GM12878 (cell line): ENCODE results near the gene CYSTM1. TPM values are rescaled to one million over a fixed set of nuclear protein-coding genes. Genes with fewer than 3 reads are reported as not detected.

ENCODE experiments used
- ATAC-seq: fragments of 200-7000 bp; cut with Tn5 transposase; 3 replicates; pipeline ENCODE4 v1.9.1; 2020; ENCODE audit warnings: mild to moderate bottlenecking, moderate library complexity
- BruUV-seq: library from RNA; stranded (reverse); fragments of 400-500 nt; replicated peaks from 2 replicates; lab custom pipeline; 2021; lab: Mats Ljungman, UMichigan
- CTCF ChIA-PET: fragments of 300-600 bp; sonication (Branson Sonifier 250); formaldehyde crosslinking; extraction: SDS; loops from one replicate; lab custom pipeline; 2021; ENCODE audit warnings: inconsistent platforms; lab: Yijun Ruan, JAX
- POLR2A ChIA-PET: fragments of 350-600 bp; formaldehyde crosslinking; extraction: SDS; loops from one replicate; lab custom pipeline; 2021; ENCODE audit warnings: inconsistent platforms; lab: Charles Lee
- RAD21 ChIA-PET: fragments of 300-600 bp; sonication (Branson Sonifier 250); formaldehyde crosslinking; loops from one replicate; lab custom pipeline; 2023; ENCODE audit warnings: antibody characterized with exemption; ENCODE audit not compliant: unreplicated experiment; lab: Charles Lee
- SMC1A ChIA-PET: fragments of 300-600 bp; sonication (Branson Sonifier 250); formaldehyde crosslinking; loops from one replicate; lab custom pipeline; 2023; ENCODE audit not compliant: unreplicated experiment, uncharacterized antibody; lab: Charles Lee
- DNase-seq: peaks from one replicate; pipeline ENCODE4 v3.0.0-alpha.2; 2011; ENCODE audit warnings: low read depth, low spot score
- FAIRE-seq: peaks from 3 replicates; lab custom pipeline; 2011; peaks lifted over from hg19 to GRCh38; lab: Jason Lieb, UNC
- H2AFZ ChIP-seq: 2 replicates; pipeline ENCODE4 v1.6.0; 2011; ENCODE audit warnings: low read depth, low read length, control low read depth; ENCODE audit not compliant: control insufficient read depth
- H3K27ac ChIP-seq: 2 replicates; pipeline ENCODE4 v1.5.1; 2011; ENCODE audit warnings: control low read depth; ENCODE audit not compliant: control insufficient read depth, insufficient read depth
- H3K27me3 ChIP-seq, 2 experiments: replicated peaks in 1 of 2; 2 replicates each; pipeline versions ENCODE4 v1.6.0 to v1.6.1; 2011; ENCODE audit warnings: low read length in 1 of 2; ENCODE audit not compliant: control insufficient read depth in 2 of 2, insufficient read depth in 2 of 2
- H3K36me3 ChIP-seq, 2 experiments: 2 replicates each; pipeline ENCODE4 v1.5.1; 2011; ENCODE audit warnings: low read length in 1 of 2; ENCODE audit not compliant: control insufficient read depth in 2 of 2, insufficient read depth in 2 of 2
- H3K4me1 ChIP-seq: 2 replicates; pipeline ENCODE4 v1.6.1; 2011; ENCODE audit warnings: mild to moderate bottlenecking, low read length, moderate library complexity, mixed read lengths; ENCODE audit not compliant: control insufficient read depth, insufficient read depth
- H3K4me2 ChIP-seq: 2 replicates; pipeline ENCODE4 v1.6.0; 2011; ENCODE audit warnings: control low read depth; ENCODE audit not compliant: control insufficient read depth, insufficient read depth
- H3K4me3 ChIP-seq: fragments of 200-600 bp; sonication (generic); 2 replicates; pipeline ENCODE4 v1.5.1; 2016
- H3K79me2 ChIP-seq: 2 replicates; pipeline ENCODE4 v1.6.0; 2011; ENCODE audit warnings: low read length; ENCODE audit not compliant: control insufficient read depth, insufficient read depth
- H3K9ac ChIP-seq: 2 replicates; pipeline ENCODE4 v1.8.0; 2011; ENCODE audit warnings: low read length, control low read depth, mixed read lengths; ENCODE audit not compliant: control insufficient read depth, insufficient read depth
- H3K9me3 ChIP-seq: replicated peaks from 3 replicates; pipeline ENCODE4 v1.5.1; 2011; ENCODE audit warnings: mild to moderate bottlenecking, low read length; ENCODE audit not compliant: control insufficient read depth, insufficient read depth
- H4K20me1 ChIP-seq: 2 replicates; pipeline ENCODE4 v1.6.0; 2011; ENCODE audit not compliant: control insufficient read depth, insufficient read depth
- ASH2L ChIP-seq: fragments of 300-600, 200-600 bp; sonication (generic); IDR thresholded peaks from 2 replicates; pipeline ENCODE4 v1.6.1; 2017; ENCODE audit warnings: low read depth, mild to moderate bottlenecking, borderline replicate concordance
- BCL3 ChIP-seq: IDR thresholded peaks from 2 replicates; pipeline ENCODE4 v1.6.1; 2011; ENCODE audit warnings: borderline replicate concordance, low read depth, mild to moderate bottlenecking, moderate library complexity, low read length; ENCODE audit not compliant: insufficient read depth, poor library complexity, severe bottlenecking
- BCLAF1 ChIP-seq: fragments of 450-650 bp; IDR thresholded peaks from 2 replicates; pipeline ENCODE4 v1.6.1; 2017; ENCODE audit warnings: antibody characterized with exemption, mild to moderate bottlenecking, moderate library complexity
- CBX3 ChIP-seq: fragments of 200-600 bp; sonication (generic); IDR thresholded peaks from 2 replicates; pipeline ENCODE4 v1.6.1; 2016; ENCODE audit warnings: low read depth, borderline replicate concordance
- CBX5 ChIP-seq: sonication (generic); IDR thresholded peaks from 2 replicates; pipeline ENCODE4 v1.6.1; 2016; ENCODE audit warnings: low read depth, moderate library complexity, mild to moderate bottlenecking, inconsistent platforms
- CTCF ChIP-seq, 3 experiments: IDR thresholded peaks in 2 of 3; conservative IDR thresholded peaks in 1 of 3; 2 replicates each; pipeline ENCODE4 v1.5.1; 2011; ENCODE audit warnings: low read depth in 3 of 3, low read length in 3 of 3, mild to moderate bottlenecking in 3 of 3, control low read depth in 2 of 3, moderate library complexity in 2 of 3, inconsistent platforms in 1 of 3, mixed read lengths in 1 of 3; ENCODE audit not compliant: control insufficient read depth in 2 of 3, insufficient read depth in 1 of 3; ENCODE audit errors: extremely low read depth in 1 of 3
- ETV6 ChIP-seq, 2 experiments: fragments of 450-650 bp in 1 of 2; IDR thresholded peaks in 1 of 2; conservative IDR thresholded peaks in 1 of 2; 2 replicates each; pipeline ENCODE4 v1.6.1; 2014; ENCODE audit warnings: antibody characterized with exemption in 1 of 2, borderline replicate concordance in 1 of 2, low read depth in 1 of 2, mild to moderate bottlenecking in 1 of 2, moderate library complexity in 1 of 2
- FOXK2 ChIP-seq: fragments of 450-650 bp; IDR thresholded peaks from 2 replicates; pipeline ENCODE4 v1.6.1; 2017; ENCODE audit warnings: mild to moderate bottlenecking, moderate library complexity
- GABPA ChIP-seq: IDR thresholded peaks from 2 replicates; pipeline ENCODE4 v1.6.1; 2014; ENCODE audit warnings: antibody characterized with exemption, low read depth, mild to moderate bottlenecking, inconsistent platforms
- NFIC ChIP-seq: IDR thresholded peaks from 2 replicates; pipeline ENCODE4 v1.6.1; 2012; ENCODE audit warnings: low read depth, mild to moderate bottlenecking, inconsistent platforms, low read length, moderate library complexity
- NR2C1 ChIP-seq: fragments of 450-650 bp; IDR thresholded peaks from 2 replicates; pipeline ENCODE4 v1.6.1; 2017; ENCODE audit warnings: antibody characterized with exemption, mild to moderate bottlenecking, moderate library complexity
- RAD21 ChIP-seq: IDR thresholded peaks from 2 replicates; pipeline ENCODE4 v1.6.1; 2011; ENCODE audit warnings: mild to moderate bottlenecking, low read depth, low read length, moderate library complexity; ENCODE audit not compliant: insufficient read depth
- ZBED1 ChIP-seq: IDR thresholded peaks from 2 replicates; pipeline ENCODE4 v1.6.1; 2016; ENCODE audit warnings: borderline replicate concordance
- WGBS: methylation state at CpG from one replicate; pipeline ENCODE4 v1.1.6; 2016; ENCODE audit warnings: low lambda C conversion rate; ENCODE audit not compliant: insufficient replicate concordance, insufficient coverage; ENCODE audit errors: missing lambda C conversion rate; 5-methylcytosine and 5-hydroxymethylcytosine counted together
- in situ Hi-C: fragments of 300-500 bp; cut with MboI; formaldehyde crosslinking; loops from 9 replicates; pipeline ENCODE4 v1.14.3; 2018; ENCODE audit warnings: mixed read lengths
- intact Hi-C: fragments of 100-400 bp; cut with micrococcal nuclease; formaldehyde crosslinking; loops from one replicate; pipeline ENCODE4 v1.14.2; 2022; ENCODE audit not compliant: unreplicated experiment
- polyA plus RNA-seq, 11 experiments: library from polyadenylated mRNA; depleted of rRNA in 4 of 11; unstranded in 6 of 11; stranded (reverse) in 5 of 11; fragments of >200 nt; fragmentation: Nextera tagmentation in 4 of 11; fragmentation: Illumina TruSeq in 1 of 11; extraction: Ambion mirVana in 4 of 11; extraction: Trizol in 1 of 11; gene quantifications; 1 replicate in 1 of 11; 2 replicates in 10 of 11; pipeline versions ENCODE4 v1.2.1 to v1.2.3, GENCODE V29; 2011 to 2016; ENCODE audit warnings: inconsistent platforms in 2 of 11, missing spikeins in 2 of 11, low read depth in 1 of 11
- total RNA-seq, 4 experiments: library from RNA; depleted of rRNA in 3 of 4; stranded (reverse); fragments of >200 nt in 3 of 4; fragmentation: Illumina TruSeq in 1 of 4; extraction: Trizol in 1 of 4; gene quantifications; 2 replicates each; pipeline versions ENCODE4 v1.2.1 to v1.2.3, GENCODE V29; 2013 to 2021

Gene CYSTM1
- total and polyA plus RNA-seq, 10 of the 15 experiments (the other 5 are each of a cell fraction or from before 2014, with no cell fraction given), result 52.7 to 261 (median 98.7) TPM

GRCh38 chr5:140143521-140144258, 31.3 kb upstream of the CYSTM1 start:
- no peak for FAIRE-seq
- H2AFZ ChIP-seq, result no peak overlapping the region
- ChIA-PET SMC1A (interaction anchor here (0.8 to 4.6 kb wide), 18 partner anchors 8 to 174 kb away, joined by 3 to 66 read pairs (median 5); no protein-coding TSS in a partner anchor), RAD21 (interaction anchor here (0.7 to 2.8 kb wide), 22 partner anchors 9 to 369 kb away, joined by 3 to 64 read pairs (median 4); no protein-coding TSS in a partner anchor), CTCF (interaction anchor here (0.6 to 19.8 kb wide), 42 partner anchors 10 to 426 kb away, joined by 3 to 353 read pairs (median 4); partner anchors contain the start of genes NRG2 and PURA), POLR2A (interaction anchor here (0.6 to 1.2 kb wide), 5 partner anchors 9 to 539 kb away, joined by 3 read pairs; no protein-coding TSS in a partner anchor)
- no peak overlapping the region for H3K4me3 ChIP-seq
- 68% methylated on average over 3 of the region's 3 CpGs for WGBS
- peak; percentile 7 for ATAC-seq
- intact Hi-C loops, result loop anchor here (1.0 to 2.0 kb wide), 2 partner anchors 27 to 68 kb away; no protein-coding TSS in a partner anchor
- H3K4me2 ChIP-seq, result no peak overlapping the region
- H3K79me2 ChIP-seq, result no peaks in the 10 kb centered on the region
- no peak overlapping the region for H3K27ac ChIP-seq
- no peak overlapping the region for H3K9ac ChIP-seq
- H4K20me1 ChIP-seq, result peaks cover 4% of the 10 kb centered on the region; the same call in 1 of the 2 replicates
- no peaks in the 10 kb centered on the region for H3K9me3 ChIP-seq
- no peaks in the 10 kb centered on the region for H3K36me3 ChIP-seq
- H3K4me1 ChIP-seq, result peaks cover 6% of the 10 kb centered on the region; the same call in 1 of the 2 replicates
- DNase-seq, result no peak
- BruUV-seq, result no TSS peak
- in situ Hi-C loops, result no loop called here
- H3K27me3 ChIP-seq, result peaks cover 6% of the 10 kb centered on the region in 2 experiments; a peak in 3 of 4 replicates
- TF ChIP-seq CBX3 (no peak), NR2C1 (no peak), BCL3 (no peak), FOXK2 (no peak), GABPA (no peak), RAD21 (no peak), NFIC (no peak), ASH2L (no peak), CBX5 (no peak), BCLAF1 (no peak), CTCF (IDR thresholded peaks at IDR 0.05 in 2 of 3, conservative IDR thresholded peaks at IDR 0.05 in 1 of 3; ENCODE audit: control insufficient read depth in 2 of 3, extremely low read depth in 1 of 3, insufficient read depth in 1 of 3, low read depth in 3 of 3, low read length in 3 of 3) (no peak), ETV6 (conservative IDR thresholded peaks at IDR 0.05 in 1 of 2, IDR thresholded peaks at IDR 0.05 in 1 of 2; ENCODE audit: borderline replicate concordance in 1 of 2, low read depth in 1 of 2) (no peak), ZBED1 (no peak)
